HG03039 (cell line): ENCODE results near the gene TSPAN18.

Experiments
- ATAC-seq: cut with Tn5 transposase; IDR thresholded peaks from one replicate; pipeline ENCODE4 v1.9.1; 2021; ENCODE audit warnings: mild to moderate bottlenecking, moderate library complexity; ENCODE audit not compliant: unreplicated experiment

TSPAN18 gene

DNA sequence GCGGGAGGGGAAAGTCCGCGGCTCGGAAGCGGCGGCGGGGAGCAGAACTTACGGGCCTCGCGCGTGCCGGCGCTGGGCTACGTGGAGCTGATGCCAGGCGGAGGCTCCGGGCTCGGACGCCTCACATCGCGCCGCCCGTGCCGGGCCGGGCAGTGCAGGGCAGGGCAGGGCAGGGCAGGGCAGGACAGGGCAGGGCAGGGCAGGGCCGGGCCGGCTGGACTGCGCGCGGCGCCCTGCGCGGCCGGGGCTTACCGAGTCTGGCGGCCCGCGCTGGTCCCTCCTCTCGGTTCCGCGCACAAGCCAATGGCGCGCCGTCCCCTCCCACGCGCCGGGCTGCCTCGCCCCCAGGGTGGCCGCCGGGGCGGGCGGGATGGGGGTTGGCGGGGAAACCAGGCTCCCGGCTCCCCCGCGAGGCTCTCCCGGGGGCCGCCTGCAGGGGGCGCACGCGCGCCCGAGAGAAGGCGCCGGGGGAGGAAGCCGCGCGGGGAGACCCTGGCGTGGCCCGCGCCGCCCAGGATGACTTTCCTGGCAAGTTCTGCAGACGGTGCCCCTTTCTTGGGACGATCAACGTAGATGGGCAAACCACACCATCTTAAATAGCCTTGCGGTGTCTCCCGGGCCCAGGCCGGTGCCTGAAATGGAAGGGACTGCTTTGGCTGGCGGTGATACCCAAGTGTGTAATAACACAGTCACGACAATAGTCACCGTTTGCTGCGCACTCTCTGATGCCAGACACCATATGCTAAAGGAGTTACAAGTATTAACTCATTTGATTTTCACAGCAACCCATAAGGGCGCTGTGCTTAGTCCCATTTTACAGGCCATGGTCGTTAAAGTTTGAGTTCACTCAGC lies 224.1 kb downstream of the TSPAN18 start, which contains the start of gene TP53I11:
Gene TP53I11, minus strand, starts transcription at position 259 of the 852 bp plus-strand sequence. CDS start 12,548 bp downstream, outside the sequence.
- no peak for ATAC-seq

GRCh38 chr11:44952082-44952481 lies 225.3 kb downstream of the TSPAN18 start:
- no peak for ATAC-seq

DNA sequence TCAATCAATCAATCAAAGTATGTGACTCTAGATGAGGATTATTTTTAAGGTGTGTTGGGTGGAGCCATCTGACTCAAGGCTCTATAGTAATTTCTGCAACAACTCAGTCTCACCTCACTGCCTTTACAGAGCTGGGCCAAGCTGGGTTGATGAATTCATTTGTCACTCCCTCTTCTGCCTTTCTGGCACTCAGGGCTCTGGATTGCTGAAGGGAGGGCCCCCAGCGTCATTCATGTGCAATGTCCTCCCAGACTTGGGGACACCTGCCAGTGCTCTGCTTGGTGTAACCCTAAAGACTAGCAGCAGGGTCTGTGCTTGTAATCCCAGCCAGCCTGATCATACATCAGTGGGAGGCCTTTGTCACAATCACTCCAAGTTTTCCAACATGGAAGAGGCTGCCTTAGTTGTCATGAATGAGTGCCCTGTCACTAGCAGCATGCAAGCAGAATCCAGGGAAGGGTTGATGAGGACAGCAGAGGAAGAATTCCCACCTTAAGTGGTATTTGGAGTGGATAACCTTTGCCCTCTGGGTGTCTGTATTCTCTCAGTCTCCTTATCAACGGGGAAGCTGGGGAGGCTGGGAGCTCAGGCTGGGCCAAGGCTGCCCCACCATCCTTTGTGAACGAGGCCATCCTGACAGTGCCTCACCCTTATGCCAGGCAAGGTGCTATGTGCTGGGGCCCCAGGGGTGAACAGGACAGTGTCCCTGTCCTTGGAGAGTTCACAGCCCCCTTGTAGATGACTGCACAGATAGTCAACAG lies 225.9 kb downstream of the TSPAN18 start:
- no peak for ATAC-seq

- ATAC-seq = no peak
Measured at GRCh38 chr11:44954051-44954906, 227.5 kb downstream of the TSPAN18 start.

DNA sequence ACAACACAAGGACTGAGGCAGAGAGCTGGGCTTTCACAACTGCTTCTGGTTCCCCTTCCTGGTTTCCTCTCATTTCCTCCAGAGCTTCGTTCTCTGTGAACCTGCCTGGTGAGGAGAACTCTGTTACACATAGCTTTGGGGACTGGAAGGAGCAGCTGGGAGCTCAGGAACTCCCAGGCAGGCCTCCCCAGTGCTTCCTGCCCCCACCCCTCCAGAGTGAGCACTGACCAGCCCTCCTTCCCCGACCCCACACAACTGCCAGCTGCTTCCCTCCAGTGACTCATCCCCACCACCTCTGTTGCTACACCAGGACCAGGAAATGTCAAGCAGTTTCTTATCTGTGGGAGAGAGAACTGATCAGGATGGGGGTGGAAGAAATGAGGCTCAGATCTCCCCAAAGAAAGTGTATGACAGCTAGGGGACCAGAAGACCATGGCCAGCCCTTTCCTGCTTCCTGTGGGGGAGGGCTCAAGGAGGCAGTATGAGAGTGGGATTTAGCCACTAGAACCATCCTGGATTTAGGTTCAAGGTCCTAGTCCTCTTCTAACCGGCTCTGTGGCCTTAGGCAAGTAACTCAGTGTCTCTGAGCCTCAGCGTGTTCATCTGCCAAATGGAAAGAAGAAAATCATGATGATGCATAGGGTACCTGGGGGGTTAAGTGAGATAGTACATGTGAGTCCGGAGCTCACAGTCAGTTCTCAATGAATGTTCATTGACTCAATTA lies 228.4 kb downstream of the TSPAN18 start:
- ATAC-seq = no peak

- no peak for ATAC-seq
Measured at GRCh38 chr11:44957040-44957515, 230.3 kb downstream of the TSPAN18 start.

- no peak for ATAC-seq
Measured at GRCh38 chr11:44957776-44958564, 231.2 kb downstream of the TSPAN18 start.

GRCh38 chr11:44959064-44959463 lies 232.3 kb downstream of the TSPAN18 start:
- ATAC-seq = no peak

- no peak for ATAC-seq
Measured at GRCh38 chr11:44960200-44960845, 233.6 kb downstream of the TSPAN18 start.

DNA sequence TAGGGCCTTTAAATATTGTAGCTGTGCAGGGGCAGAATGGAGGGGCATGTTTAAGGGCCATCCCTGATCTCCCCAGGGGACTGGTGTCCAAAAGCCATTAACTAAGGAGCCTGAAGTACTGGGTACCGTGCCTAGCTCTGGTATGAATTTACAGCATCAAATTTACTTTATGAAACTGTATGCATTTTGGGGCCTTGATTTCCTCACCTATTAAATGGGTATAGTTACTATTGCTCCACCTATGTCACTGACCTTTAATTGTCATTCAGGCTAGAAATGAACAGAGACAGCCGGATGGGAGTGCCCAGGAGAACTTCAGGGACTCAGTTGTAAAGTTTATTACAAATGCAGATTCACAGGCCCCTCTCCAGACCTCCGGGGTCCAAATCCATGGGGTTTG lies 235.7 kb downstream of the TSPAN18 start:
- no peak for ATAC-seq

DNA sequence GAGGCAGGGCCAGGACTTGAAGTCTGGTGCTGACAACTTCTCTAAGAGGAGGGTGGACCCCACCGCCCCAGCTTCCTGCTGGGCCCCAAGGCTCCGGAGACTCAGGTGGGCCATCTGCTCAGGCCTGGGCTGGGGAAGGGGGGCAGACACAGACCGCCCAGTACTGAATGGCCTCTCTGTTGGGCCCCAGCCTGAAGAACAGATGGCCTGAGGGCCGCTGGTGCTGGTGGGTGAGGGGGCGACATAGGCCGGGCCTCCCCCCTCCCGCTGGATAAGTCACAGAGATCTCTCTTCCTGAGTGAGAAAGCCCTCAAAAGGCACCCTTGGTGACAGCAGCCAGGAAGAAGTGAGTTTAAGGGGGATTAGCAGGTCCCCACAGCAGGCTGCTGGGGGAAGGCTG lies 236.4 kb downstream of the TSPAN18 start:
- no peak for ATAC-seq

DNA sequence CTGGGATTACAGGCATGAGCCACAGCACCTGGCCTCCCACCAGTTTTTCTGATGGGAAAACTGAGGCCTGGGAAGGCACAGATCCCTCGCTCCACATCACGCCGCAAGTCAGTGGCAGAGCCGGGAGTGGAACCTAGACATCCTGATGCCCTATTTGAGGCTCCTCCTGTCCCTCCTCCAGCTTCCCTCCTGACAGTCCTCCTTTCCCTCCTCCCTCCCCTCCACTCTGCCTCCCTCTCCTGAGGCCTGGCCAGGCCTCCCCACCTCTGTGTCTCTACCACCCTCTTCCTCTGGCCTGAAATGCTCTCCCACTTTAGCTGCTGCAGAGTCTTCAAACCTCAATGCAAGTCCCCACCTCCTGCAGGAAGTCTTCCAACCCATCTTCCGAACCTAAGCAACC lies 237.2 kb downstream of the TSPAN18 start:
- ATAC-seq = no peak

DNA sequence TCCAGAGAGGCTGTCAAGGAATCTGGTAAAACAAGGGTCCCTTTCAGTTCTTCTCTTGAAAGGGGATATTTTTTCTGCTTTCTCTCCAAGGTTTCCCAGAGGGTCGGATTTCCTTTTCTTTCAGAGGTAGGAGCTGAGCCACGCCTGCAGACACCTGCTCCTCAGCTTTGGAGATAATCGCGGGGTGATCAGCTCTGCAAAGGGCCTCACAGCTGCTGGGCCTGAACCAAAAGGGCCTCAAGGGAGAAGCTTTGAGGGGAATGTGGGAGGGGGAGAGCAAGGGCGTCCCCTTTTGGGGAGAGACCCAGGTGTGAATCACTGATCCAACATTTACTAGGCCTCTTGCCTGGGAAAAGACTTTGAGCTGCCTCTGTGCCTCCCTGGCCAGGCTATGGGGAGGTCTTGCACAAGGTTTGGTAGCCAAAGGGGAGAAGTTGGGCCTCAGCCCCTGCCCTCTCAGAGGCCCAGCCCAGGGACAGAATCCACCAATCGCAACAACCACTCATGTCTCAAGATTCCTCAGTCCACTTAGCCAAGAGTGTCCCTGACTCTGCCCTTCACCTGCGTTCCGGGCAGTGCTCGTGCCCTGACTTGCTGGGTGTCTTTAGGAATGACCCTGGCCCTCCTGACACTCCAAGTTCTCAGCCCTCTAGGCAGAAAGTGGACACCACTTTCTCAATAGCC lies 237.9 kb downstream of the TSPAN18 start:
- no peak for ATAC-seq

GRCh38 chr11:44966694-44967093 lies 239.9 kb downstream of the TSPAN18 start:
- ATAC-seq = no peak

DNA sequence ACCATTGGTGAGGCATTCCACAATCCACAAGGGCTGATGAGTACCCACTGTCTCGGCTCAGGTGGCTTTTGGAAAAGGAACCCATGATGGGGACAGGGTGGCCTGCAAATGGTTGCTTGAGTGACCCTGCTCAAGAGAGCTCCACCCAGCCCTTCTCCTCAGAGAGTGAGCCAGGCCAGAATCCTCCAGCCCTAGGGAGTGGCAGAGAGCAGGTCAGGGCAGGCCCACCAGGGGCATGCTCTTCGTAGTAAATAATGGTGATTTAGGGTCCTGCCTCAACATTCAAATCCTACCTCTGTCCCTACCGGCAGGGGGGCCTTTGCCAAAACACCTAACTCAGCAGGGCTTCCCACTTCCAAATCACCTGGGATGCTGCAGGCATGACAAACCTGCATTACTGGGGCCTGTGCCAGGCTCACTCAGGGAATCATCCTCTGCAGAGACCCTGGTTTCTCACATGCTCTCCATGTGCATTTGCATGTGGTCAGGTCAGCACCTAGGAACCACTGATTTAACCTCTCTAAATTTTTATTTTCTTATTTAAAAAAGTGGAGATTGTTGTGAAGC lies 241.3 kb downstream of the TSPAN18 start:
- no peak for ATAC-seq

DNA sequence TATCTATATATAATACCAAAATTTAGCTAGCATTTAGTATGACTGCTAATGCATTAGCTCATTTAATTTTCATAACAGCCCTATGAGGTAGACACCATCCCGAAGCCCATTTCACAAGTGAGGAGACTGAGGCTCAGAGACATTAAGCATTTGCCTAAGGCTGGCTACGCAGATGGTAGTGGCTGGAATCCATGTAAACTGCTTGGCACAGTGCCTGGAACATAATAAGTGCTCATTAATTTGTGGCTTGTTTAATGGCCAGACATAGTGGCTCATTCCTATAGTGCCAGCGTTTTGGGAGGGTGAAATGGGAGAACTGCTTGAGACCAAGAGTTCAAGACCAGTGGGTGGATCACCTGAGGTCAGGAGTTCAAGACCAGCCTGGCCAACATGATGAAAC lies 241.7 kb downstream of the TSPAN18 start:
- ATAC-seq = no peak

DNA sequence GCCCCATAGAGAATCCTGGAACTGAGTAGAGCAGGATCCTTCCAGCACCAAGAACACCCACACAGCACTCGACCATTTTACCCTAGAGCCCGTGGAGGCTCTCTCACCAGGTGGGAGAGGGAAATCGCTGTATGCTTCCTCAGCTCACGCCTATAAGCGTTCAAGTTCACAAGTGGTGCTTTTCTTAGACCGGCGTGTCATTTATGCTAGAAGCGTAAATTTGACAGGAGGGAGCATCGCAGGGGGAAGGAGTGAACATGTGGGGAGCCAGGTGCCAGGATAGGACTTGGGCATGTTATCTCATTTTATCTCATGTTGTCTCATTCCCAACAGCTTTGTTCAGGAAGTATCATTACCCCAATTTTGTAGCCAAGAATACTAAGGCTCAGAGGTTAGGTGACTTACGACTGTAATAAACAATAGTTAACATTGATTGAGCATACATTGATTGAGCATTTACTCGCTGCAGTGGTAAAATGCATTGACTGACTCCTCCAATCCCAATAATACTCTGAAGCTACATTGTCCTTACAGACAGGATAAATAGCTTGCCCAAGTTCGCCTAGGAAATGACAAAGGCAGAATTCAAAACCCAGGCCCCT lies 243.0 kb downstream of the TSPAN18 start:
- no peak for ATAC-seq

GRCh38 chr11:44970293-44970692 lies 243.5 kb downstream of the TSPAN18 start:
- ATAC-seq = no peak
